HepG2 (cell line): Measurements from ENCODE around the gene ERBB4. TPM values are rescaled to one million over a fixed set of nuclear protein-coding genes. Genes with fewer than 3 reads are reported as not detected.

ENCODE experiments used
- ATAC-seq: fragments of 200-7000 bp; cut with Tn5 transposase; 3 replicates; pipeline ENCODE4 v1.9.1; 2020; ENCODE audit warnings: mild to moderate bottlenecking, moderate library complexity
- BruUV-seq: library from RNA; stranded (reverse); fragments of 400-500 nt; replicated peaks from 2 replicates; lab custom pipeline; 2021; lab: Mats Ljungman, UMichigan
- CTCF ChIA-PET: fragments of 300-600 bp; formaldehyde crosslinking; extraction: SDS; loops from one replicate; lab custom pipeline; 2021; ENCODE audit warnings: low total read pairs, inconsistent platforms, low intra/inter-chr PET ratio; lab: Yijun Ruan, JAX
- POLR2A ChIA-PET: fragments of 350-600 bp; sonication (Branson Sonifier 250); formaldehyde crosslinking; loops from one replicate; lab custom pipeline; 2020; ENCODE audit warnings: antibody characterized with exemption, inconsistent platforms; lab: Yijun Ruan, JAX
- DNase-seq: peaks from one replicate; pipeline ENCODE4 v3.0.0-alpha.2; 2015; ENCODE audit warnings: low spot score
- FAIRE-seq: peaks from 3 replicates; lab custom pipeline; 2011; peaks lifted over from hg19 to GRCh38; lab: Jason Lieb, UNC
- H2AFZ ChIP-seq: one replicate; pipeline ENCODE4 v1.6.1; 2011; ENCODE audit warnings: low read length, inconsistent platforms
- H3K27ac ChIP-seq: fragments of 300-600 bp; 3 replicates; pipeline ENCODE4 v1.8.0; 2011; ENCODE audit warnings: mixed run types, mild to moderate bottlenecking, mixed read lengths, low read length, inconsistent platforms; ENCODE audit not compliant: insufficient read depth; ENCODE audit errors: extremely low read length
- H3K27me3 ChIP-seq, 2 experiments: fragments of 200-600 bp in 1 of 2; 2 replicates in 1 of 2; 3 replicates in 1 of 2; pipeline versions ENCODE4 v1.6.0 to v1.8.0; 2011; ENCODE audit warnings: low read length in 2 of 2, mild to moderate bottlenecking in 2 of 2, moderate library complexity in 2 of 2, inconsistent platforms in 1 of 2; ENCODE audit not compliant: insufficient read depth in 2 of 2, control insufficient read depth in 1 of 2
- H3K36me3 ChIP-seq, 2 experiments: fragments of 200-600 bp in 1 of 2; replicated peaks in 1 of 2; 2 replicates in 1 of 2; 3 replicates in 1 of 2; pipeline versions ENCODE4 v1.5.1 to v1.8.0; 2011; ENCODE audit warnings: low read length in 2 of 2, inconsistent platforms in 1 of 2; ENCODE audit not compliant: insufficient read depth in 2 of 2, control insufficient read depth in 1 of 2
- H3K4me1 ChIP-seq: 2 replicates; pipeline ENCODE4 v1.5.1; 2012; ENCODE audit warnings: low read length, inconsistent platforms; ENCODE audit not compliant: insufficient read depth
- H3K4me2 ChIP-seq: 2 replicates; pipeline ENCODE4 v1.6.0; 2011; ENCODE audit warnings: low read depth, low read length, inconsistent platforms
- H3K4me3 ChIP-seq, 3 experiments: fragments of 200-600 bp in 1 of 3; sonication (generic), shearing (Covaris generic) in 1 of 3; replicated peaks in 1 of 3; 2 replicates each; pipeline ENCODE4 v1.5.1; 2011 to 2016; ENCODE audit warnings: low read length in 3 of 3, inconsistent platforms in 2 of 3, low read depth in 2 of 3, mild to moderate bottlenecking in 2 of 3, control low read depth in 1 of 3, mixed read lengths in 1 of 3; ENCODE audit not compliant: insufficient read depth in 1 of 3
- H3K79me2 ChIP-seq: one replicate; pipeline ENCODE4 v1.6.1; 2011; ENCODE audit warnings: low read length, inconsistent platforms; ENCODE audit not compliant: insufficient read depth
- H3K9ac ChIP-seq: 2 replicates; pipeline ENCODE4 v1.6.0; 2011; ENCODE audit warnings: mild to moderate bottlenecking, low read depth, low read length, inconsistent platforms; ENCODE audit not compliant: insufficient read depth
- H3K9me3 ChIP-seq: 2 replicates; pipeline ENCODE4 v1.5.1; 2012; ENCODE audit warnings: mild to moderate bottlenecking, low read length
- H4K20me1 ChIP-seq: 2 replicates; pipeline ENCODE4 v1.6.0; 2011; ENCODE audit warnings: inconsistent platforms, mild to moderate bottlenecking, low read length, moderate library complexity; ENCODE audit not compliant: insufficient read depth
- DMTF1 ChIP-seq: sonication (generic); formaldehyde crosslinking; IDR thresholded peaks from 2 replicates; pipeline ENCODE4 v1.4.0; 2020; ENCODE audit warnings: mild to moderate bottlenecking, missing genetic modification reagents
- FOXK2 ChIP-seq: fragments of 450-650 bp; IDR thresholded peaks from 2 replicates; pipeline ENCODE4 v1.6.1; 2016
- FOXP1 ChIP-seq, 2 experiments: fragments of 450-650 bp in 1 of 2; IDR thresholded peaks; 2 replicates each; pipeline ENCODE4 v1.6.1; 2017 to 2018; ENCODE audit warnings: antibody characterized with exemption in 1 of 2
- MAFK ChIP-seq, 2 experiments: IDR thresholded peaks in 1 of 2; conservative IDR thresholded peaks in 1 of 2; 2 replicates each; pipeline ENCODE4 v1.6.1; 2011; ENCODE audit warnings: improper control_type of control experiment in 2 of 2, low read length in 2 of 2
- MTF2 ChIP-seq: sonication (generic); formaldehyde crosslinking; IDR thresholded peaks from 2 replicates; pipeline ENCODE4 v1.5.0; 2020; ENCODE audit warnings: missing genetic modification reagents, borderline replicate concordance
- NRL ChIP-seq: sonication (generic); formaldehyde crosslinking; IDR thresholded peaks from 2 replicates; pipeline ENCODE4 v1.5.0; 2020; ENCODE audit warnings: missing genetic modification reagents, mild to moderate bottlenecking, moderate library complexity, borderline replicate concordance
- POLR2G ChIP-seq: fragments of 200-400 bp; formaldehyde crosslinking; IDR thresholded peaks from 2 replicates; pipeline ENCODE4 v1.6.1; 2018; ENCODE audit warnings: mild to moderate bottlenecking, low read depth, low read length, moderate library complexity
- XBP1 ChIP-seq: sonication (generic); formaldehyde crosslinking; IDR thresholded peaks from 2 replicates; pipeline ENCODE4 v1.5.0; 2020; ENCODE audit warnings: missing genetic modification reagents
- ZNF547 ChIP-seq: sonication (generic); formaldehyde crosslinking; IDR thresholded peaks from 2 replicates; pipeline ENCODE4 v1.5.1; 2020; ENCODE audit warnings: mild to moderate bottlenecking, missing genetic modification reagents
- WGBS: methylation state at CpG from one replicate; pipeline ENCODE4 v1.1.6; 2017; ENCODE audit warnings: low lambda C conversion rate; 5-methylcytosine and 5-hydroxymethylcytosine counted together
- in situ Hi-C: cut with HindIII; loops from 2 replicates; pipeline ENCODE4 v1.10.0; 2017; ENCODE audit warnings: low pct_unique_long_range_greater_than_20kb; ENCODE audit not compliant: extremely low pct_ligation_motif_present
- intact Hi-C: fragments of 100-400 bp; cut with micrococcal nuclease; formaldehyde crosslinking; loops from one replicate; pipeline ENCODE4 v1.10.0; 2022; ENCODE audit not compliant: unreplicated experiment
- polyA plus RNA-seq, 8 experiments: library from polyadenylated mRNA; depleted of rRNA in 3 of 8; stranded (reverse) in 7 of 8; unstranded in 1 of 8; fragments of >200 nt; fragmentation: Illumina TruSeq in 4 of 8; extraction: Trizol in 4 of 8; gene quantifications; 2 replicates each; pipeline versions ENCODE4 v1.2.1 to v1.2.3, GENCODE V29; 2011 to 2016; ENCODE audit warnings: low read depth in 4 of 8, missing spikeins in 1 of 8, mixed read lengths in 1 of 8; ENCODE audit not compliant: insufficient read depth in 1 of 8
- total RNA-seq, 5 experiments: library from RNA; depleted of rRNA; stranded (reverse); fragments of >200 nt; fragmentation: Illumina TruSeq; extraction: Trizol; gene quantifications; 2 replicates each; pipeline ENCODE4 v1.2.3, GENCODE V29; 2016; ENCODE audit warnings: low read depth in 1 of 5

The ERBB4 gene
- total and polyA plus RNA-seq, 2 of the 13 experiments (the other 11 are each of a cell fraction or from before 2014, with no cell fraction given): not detected

- DNase-seq (no peak), FAIRE-seq (no peak), ATAC-seq (no peak)
- Histone ChIP-seq H3K4me1 (no peaks in the 10 kb centered on the region), H3K36me3 (no peaks in the 10 kb centered on the region), H3K4me2 (no peak overlapping the region), H3K9ac (no peak overlapping the region), H3K4me3 (no peak overlapping the region), H3K9me3 (no peaks in the 10 kb centered on the region), H4K20me1 (no peaks in the 10 kb centered on the region), H2AFZ (no peak overlapping the region), H3K27ac (no peak overlapping the region), H3K27me3 (no peaks in the 10 kb centered on the region), H3K79me2 (no peaks in the 10 kb centered on the region)
- in situ Hi-C loops (no loop called here), intact Hi-C loops (no loop called here)
- TF ChIP-seq FOXK2 (no peak), DMTF1 (CRISPR knock-in tag) (no peak), FOXP1 (IDR thresholded peaks at IDR 0.05) (no peak), FOXP1 (CRISPR knock-in tag; IDR thresholded peaks at IDR 0.05) (no peak), MAFK (conservative IDR thresholded peaks at IDR 0.05 in 1 of 2, IDR thresholded peaks at IDR 0.05 in 1 of 2; ENCODE audit: low read length in 2 of 2) (no peak), ZNF547 (no peak), MTF2 (CRISPR knock-in tag) (no peak), POLR2G (no peak), NRL (CRISPR knock-in tag) (no peak), XBP1 (CRISPR knock-in tag) (no peak)
- WGBS: 0% methylated on average over 2 of the region's 2 CpGs
- CTCF ChIA-PET: no interaction called here
- POLR2A ChIA-PET: no interaction called here
- BruUV-seq: no TSS peak
Measured at GRCh38 chr2:212477571-212477970, 61.0 kb downstream of the ERBB4 start.
